ENCODE data around the gene EREG. TPM values are rescaled to one million over a fixed set of nuclear protein-coding genes. Genes with fewer than 3 reads are reported as not detected.
"Not testable (repeated sequence)": the region's sequence is repeated elsewhere in the genome, so short reads cannot be mapped to it uniquely, and the experiment has no call there.

Gene EREG
- total RNA-seq, 4 donors from 2014 or later = 8.0 to 122 (median 11.9) TPM

GRCh38 chr4:74338792-74339333, 26.1 kb upstream of the EREG start:
- Histone ChIP-seq H3K27ac (peak overlapping the region in 1 of 4 donors; percentile 5), H3K4me1 (no peaks in the 10 kb centered on the region), H3K9me3 (peaks cover 0 to 3% (median 3%) of the 10 kb centered on the region in 3 donors), H3K4me3 (no peak overlapping the region), H3K36me3 (no peaks in the 10 kb centered on the region), H3K27me3 (no peaks in the 10 kb centered on the region)
- TF ChIP-seq CTCF (IDR thresholded peaks at IDR 0.05) (no peak), POLR2A (IDR thresholded peaks at IDR 0.05) (no peak)
- intact Hi-C loops (cut with DNase I) = no loop called here
- DNase-seq = no peak
- WGBS, 2 donors = 71 to 74% methylated on average over 4 of the region's 4 CpGs

DNA sequence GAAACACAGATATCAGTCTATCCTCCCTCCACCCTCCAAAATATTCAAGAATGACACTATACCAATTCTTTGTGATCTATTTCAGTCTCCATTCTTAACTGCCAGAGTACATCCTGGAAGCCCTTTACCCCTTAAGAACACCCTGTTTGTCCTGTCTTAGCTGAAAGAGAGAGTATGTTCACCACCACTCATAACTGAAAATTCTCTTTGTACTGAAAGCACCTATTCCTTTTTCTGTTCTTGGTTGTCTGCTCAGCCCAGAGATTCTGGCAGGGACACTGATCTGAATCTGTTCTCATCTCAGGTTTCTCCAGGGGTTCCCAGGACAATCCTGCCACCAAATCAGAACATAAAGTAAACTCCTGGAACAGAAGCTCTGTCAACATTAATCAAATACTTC, 25.4 kb upstream of the EREG start:
- H3K27me3 ChIP-seq = no peaks in the 10 kb centered on the region
- no peak overlapping the region for H3K4me3 ChIP-seq
- no peaks in the 10 kb centered on the region for H3K36me3 ChIP-seq
- H3K4me1 ChIP-seq = no peaks in the 10 kb centered on the region
- TF ChIP-seq CTCF (IDR thresholded peaks at IDR 0.05) (no peak), POLR2A (IDR thresholded peaks at IDR 0.05) (no peak)
- DNase-seq = no peak
- intact Hi-C loops (cut with DNase I) = no loop called here
- H3K27ac ChIP-seq = peak overlapping the region in 1 of 4 donors; percentile 5
- H3K9me3 ChIP-seq = peaks cover 0 to 10% (median 9%) of the 10 kb centered on the region in 3 donors

DNA sequence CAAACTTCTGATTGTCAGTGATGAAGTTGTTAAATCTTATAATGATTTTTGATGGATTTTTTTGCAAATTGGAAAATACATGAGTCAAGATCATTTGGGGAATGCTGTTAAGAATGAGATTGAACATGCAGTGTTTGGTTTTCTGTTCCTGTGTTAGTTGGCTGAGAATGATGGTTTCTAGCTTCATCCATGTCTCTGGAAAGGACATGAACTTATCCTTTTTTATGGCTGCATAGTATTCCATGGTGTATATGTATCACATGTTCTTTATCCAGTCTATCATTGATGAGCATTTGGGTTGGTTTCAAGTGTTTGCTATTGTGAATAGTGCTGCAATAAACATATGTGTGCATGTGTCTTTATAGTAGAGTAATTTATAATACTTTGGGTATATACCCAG, 24.5 kb upstream of the EREG start:
- H3K9me3 ChIP-seq = peaks cover 0 to 14% (median 11%) of the 10 kb centered on the region in 3 donors
- H3K36me3 ChIP-seq; H3K27me3 ChIP-seq; DNase-seq; intact Hi-C loops (cut with DNase I); H3K4me3 ChIP-seq; H3K27ac ChIP-seq; H3K4me1 ChIP-seq: not testable (repeated sequence)

DNA sequence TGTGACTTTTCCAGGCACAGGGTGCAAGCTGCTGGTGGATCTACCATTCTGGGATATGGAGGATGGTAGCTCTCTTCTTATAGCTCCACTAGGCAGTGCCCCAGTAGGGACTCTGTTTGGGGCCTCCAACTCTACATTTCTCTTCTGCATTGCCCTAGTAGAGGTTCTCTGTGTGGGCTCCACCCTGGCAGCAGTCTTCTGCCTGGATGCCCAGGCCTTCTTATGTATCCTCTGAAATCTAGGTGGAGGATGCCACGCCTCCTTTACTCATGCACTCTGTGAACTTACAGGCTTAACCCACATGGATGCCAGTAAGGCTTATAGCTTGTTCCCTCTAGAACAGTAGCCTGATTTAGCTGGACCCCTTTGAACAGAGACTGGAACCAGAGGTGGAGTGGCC, 20.9 kb upstream of the EREG start:
- TF ChIP-seq POLR2A (IDR thresholded peaks at IDR 0.05) = no peak
- no peak for TF ChIP-seq CTCF (IDR thresholded peaks at IDR 0.05)
- 60 to 67% methylated on average over 1 of the region's 1 CpG for WGBS, 2 donors
- Histone ChIP-seq H3K27me3 (no peaks in the 10 kb centered on the region), H3K36me3 (no peaks in the 10 kb centered on the region), H3K27ac (no peak overlapping the region), H3K9me3 (peaks cover 0 to 14% (median 11%) of the 10 kb centered on the region in 3 donors), H3K4me3 (no peak overlapping the region), H3K4me1 (no peaks in the 10 kb centered on the region)
- DNase-seq = no peak
- intact Hi-C loops (cut with DNase I) = no loop called here

DNA sequence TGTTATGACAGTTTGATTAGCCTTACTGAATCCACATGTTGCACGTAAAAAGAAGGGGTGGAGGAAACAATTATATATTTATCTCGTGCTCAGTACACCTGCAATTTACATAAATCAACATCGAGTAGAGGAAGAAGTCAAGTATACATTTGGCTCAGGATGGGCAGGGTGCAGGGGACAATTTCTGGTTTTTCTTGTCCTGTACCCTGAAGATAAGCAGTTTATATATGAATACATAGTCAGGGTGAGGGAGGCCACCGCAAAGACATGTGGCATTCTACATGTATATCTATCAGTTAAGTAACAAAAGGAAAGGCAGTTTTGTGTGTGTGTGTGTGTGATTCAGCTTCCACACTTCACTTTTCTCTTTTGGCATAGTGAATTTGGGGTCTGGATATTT, 11.1 kb upstream of the EREG start:
- Histone ChIP-seq H3K27me3 (no peaks in the 10 kb centered on the region), H3K27ac (no peak overlapping the region), H3K4me1 (peaks cover 0 to 13% (median 4%) of the 10 kb centered on the region in 3 donors), H3K9me3 (no peaks in the 10 kb centered on the region), H3K4me3 (no peak overlapping the region), H3K36me3 (no peaks in the 10 kb centered on the region)
- intact Hi-C loops (cut with DNase I) = no loop called here
- WGBS, 2 donors = 59% methylated on average over 4 of the region's 4 CpGs
- no peak for DNase-seq
- TF ChIP-seq CTCF (IDR thresholded peaks at IDR 0.05) = no peak
- TF ChIP-seq POLR2A (IDR thresholded peaks at IDR 0.05) = no peak

GRCh38 chr4:74357965-74358364, 7.0 kb upstream of the EREG start:
- Histone ChIP-seq H3K4me3 (no peak overlapping the region), H3K27ac (peak overlapping the region in 2 of 4 donors; percentile 60 to 67), H3K9me3 (no peaks in the 10 kb centered on the region), H3K27me3 (no peaks in the 10 kb centered on the region), H3K36me3 (no peaks in the 10 kb centered on the region), H3K4me1 (peaks cover 0 to 13% (median 4%) of the 10 kb centered on the region in 3 donors)
- TF ChIP-seq POLR2A (IDR thresholded peaks at IDR 0.05) = no peak
- TF ChIP-seq CTCF (IDR thresholded peaks at IDR 0.05) = no peak
- 41 to 52% methylated on average over 1 of the region's 1 CpG for WGBS, 2 donors
- DNase-seq = no peak
- intact Hi-C loops (cut with DNase I) = no loop called here

Measured in esophagus squamous epithelium (tissue), 5 donors.